Thymus (tissue), 11 donors: ENCODE data around the gene DOK6. TPM values are rescaled to one million over a fixed set of nuclear protein-coding genes. Genes with fewer than 3 reads are reported as not detected.

Experiments
- DNase-seq, 9 donors: peaks; one replicate each; pipeline ENCODE4 v3.0.0-alpha.2; 2013; ENCODE audit warnings: low spot score in 9 of 9, low read depth in 6 of 9, missing footprints in 1 of 9
- H3K27ac ChIP-seq, 2 donors: one replicate each; pipeline ENCODE4 v1.5.1; 2013; ENCODE audit warnings: control low read depth in 1 of 2, low read depth in 1 of 2, low read length in 1 of 2, mild to moderate bottlenecking in 1 of 2, moderate library complexity in 1 of 2
- H3K27me3 ChIP-seq, 2 donors: one replicate each; pipeline ENCODE4 v1.5.1; 2013; ENCODE audit warnings: low read length in 1 of 2; ENCODE audit not compliant: control insufficient read depth in 2 of 2, insufficient read depth in 1 of 2
- H3K36me3 ChIP-seq, 2 donors: one replicate each; pipeline ENCODE4 v1.5.1; 2013; ENCODE audit warnings: low read length in 1 of 2, mild to moderate bottlenecking in 1 of 2, moderate library complexity in 1 of 2; ENCODE audit not compliant: control insufficient read depth in 2 of 2, insufficient read depth in 2 of 2
- H3K4me1 ChIP-seq, 2 donors: one replicate each; pipeline ENCODE4 v1.5.1; 2013; ENCODE audit warnings: low read length in 2 of 2; ENCODE audit not compliant: control insufficient read depth in 2 of 2, insufficient read depth in 2 of 2
- H3K4me3 ChIP-seq, 2 donors: one replicate each; pipeline ENCODE4 v1.5.1; 2013; ENCODE audit warnings: low read length in 2 of 2, control low read depth in 1 of 2, mild to moderate bottlenecking in 1 of 2
- H3K9me3 ChIP-seq, 2 donors: one replicate each; pipeline ENCODE4 v1.5.1; 2013; ENCODE audit warnings: low read length in 1 of 2, mild to moderate bottlenecking in 1 of 2; ENCODE audit not compliant: control insufficient read depth in 2 of 2, insufficient read depth in 1 of 2
- WGBS: extraction: QIAGEN DNeasy Blood & Tissue Kit; methylation state at CpG from one replicate; pipeline ENCODE4 v1.1.7; 2013; 5-methylcytosine and 5-hydroxymethylcytosine counted together
- polyA plus RNA-seq: library from polyadenylated mRNA; stranded (reverse); fragments of 200-250 nt; gene quantifications from one replicate; pipeline ENCODE4 v1.2.3, GENCODE V29; 2013
- total RNA-seq: library from RNA; stranded (reverse); fragments of 120-200 nt; gene quantifications from one replicate; pipeline ENCODE4 v1.2.4, GENCODE V29; 2013
- donor health status: healthy.

DOK6 gene
- total and polyA plus RNA-seq, 2 donors, result 0.57 to 0.75 TPM

DNA sequence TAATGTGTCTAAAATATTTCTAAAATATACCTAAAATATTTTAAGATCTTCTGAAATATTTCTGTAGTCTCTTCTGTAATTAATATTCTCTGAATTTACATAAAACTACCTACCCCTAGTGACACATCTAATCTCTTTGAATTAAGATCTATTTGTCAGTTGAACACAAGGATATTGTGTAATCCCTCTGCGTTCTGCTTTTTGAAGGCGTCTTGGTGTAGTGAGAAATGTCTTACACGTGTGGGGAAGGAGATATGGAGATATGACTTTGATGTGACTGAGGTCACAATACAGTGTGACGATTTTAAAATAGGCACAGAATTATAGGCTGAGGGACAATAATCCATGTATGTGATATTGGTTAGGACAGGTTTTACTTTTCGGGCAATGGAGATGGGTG lies 79.8 kb downstream of the DOK6 start:
- DNase-seq, result no peak
- H3K27ac ChIP-seq, result no peak overlapping the region
- WGBS, result 76% methylated on average over 5 of the region's 5 CpGs

DNA sequence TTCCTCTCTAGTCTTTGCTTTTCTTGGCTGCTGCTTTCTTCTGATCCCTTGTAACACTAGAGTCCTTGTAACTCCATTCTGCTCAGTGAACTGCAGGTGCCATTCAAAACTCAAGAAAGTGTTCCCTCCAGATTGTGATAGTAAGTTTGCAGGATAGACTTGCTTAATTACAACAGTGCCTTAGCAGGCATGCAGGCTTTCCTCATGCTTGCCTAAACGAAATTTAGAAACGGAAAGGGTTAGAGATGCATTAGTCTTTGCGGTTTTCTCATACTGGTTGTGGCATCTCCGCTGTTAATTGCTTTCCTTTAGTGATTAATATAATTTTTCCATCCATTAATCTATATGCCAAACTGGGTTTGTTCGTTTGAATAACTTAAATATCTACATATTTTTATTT lies 82.9 kb downstream of the DOK6 start:
- Histone ChIP-seq H3K4me3 (no peak overlapping the region), H3K4me1 (no peaks in the 10 kb centered on the region), H3K9me3 (no peaks in the 10 kb centered on the region), H3K27ac (no peak overlapping the region), H3K36me3 (no peaks in the 10 kb centered on the region), H3K27me3 (no peaks in the 10 kb centered on the region)
- no peak for DNase-seq
- 90% methylated on average over 5 of the region's 5 CpGs for WGBS

More for the DNA sequence above, 79.8 kb downstream of the DOK6 start:
- H3K4me1 ChIP-seq, result no peaks in the 10 kb centered on the region
- no peaks in the 10 kb centered on the region for H3K27me3 ChIP-seq
- H3K4me3 ChIP-seq, result no peak overlapping the region
- no peaks in the 10 kb centered on the region for H3K9me3 ChIP-seq
- H3K36me3 ChIP-seq, result no peaks in the 10 kb centered on the region

DNA sequence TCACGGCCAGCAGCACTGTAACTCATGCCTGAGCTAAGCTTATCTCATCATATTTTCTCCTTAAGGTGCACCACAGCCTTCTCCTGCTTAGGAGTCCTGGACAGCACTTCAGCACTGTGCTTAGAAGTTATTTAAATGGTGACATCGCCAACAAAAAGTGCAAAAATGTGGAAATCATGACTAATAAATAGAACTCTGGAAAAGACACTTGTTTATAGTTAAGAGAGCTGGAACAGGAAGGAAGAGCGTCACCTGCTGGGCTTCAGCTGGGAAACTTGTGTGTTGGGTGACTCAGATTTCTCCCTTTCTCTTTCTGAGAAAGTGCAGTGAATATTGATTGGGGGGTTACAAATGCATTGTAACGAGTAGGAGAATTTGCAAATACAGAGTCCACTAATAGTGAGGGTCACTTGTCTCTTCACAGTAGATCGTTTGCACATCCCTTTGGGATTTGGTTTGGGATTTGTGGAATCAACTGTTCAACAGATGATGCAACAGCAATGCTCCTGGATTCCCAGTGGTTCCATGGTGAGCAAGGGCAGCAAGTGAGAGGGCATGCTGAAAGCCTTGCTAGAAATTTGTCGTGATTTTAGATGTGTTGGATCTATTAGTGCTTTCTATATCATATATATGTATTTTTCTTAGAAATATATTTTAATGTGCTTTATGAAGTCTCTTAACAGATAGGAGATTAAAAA lies 84.2 kb downstream of the DOK6 start:
- Histone ChIP-seq H3K36me3 (no peaks in the 10 kb centered on the region), H3K27me3 (no peaks in the 10 kb centered on the region), H3K4me3 (no peak overlapping the region), H3K9me3 (no peaks in the 10 kb centered on the region), H3K4me1 (no peaks in the 10 kb centered on the region), H3K27ac (no peak overlapping the region)
- WGBS, result 75% methylated on average over 6 of the region's 6 CpGs
- no peak for DNase-seq

- no peak overlapping the region for H3K27ac ChIP-seq
- H3K4me3 ChIP-seq, result no peak overlapping the region
- WGBS, result 86% methylated on average over 6 of the region's 6 CpGs
- H3K9me3 ChIP-seq, result no peaks in the 10 kb centered on the region
- no peaks in the 10 kb centered on the region for H3K36me3 ChIP-seq
- no peaks in the 10 kb centered on the region for H3K4me1 ChIP-seq
- H3K27me3 ChIP-seq, result no peaks in the 10 kb centered on the region
- DNase-seq, result no peak
These were observed 87.1 kb downstream of the DOK6 start for GRCh38 chr18:69487488-69488394.

GRCh38 chr18:69490072-69490471 lies 89.4 kb downstream of the DOK6 start:
- WGBS, result 90% methylated on average over 1 of the region's 1 CpG
- no peak for DNase-seq
- H3K4me3 ChIP-seq, result no peak overlapping the region

DNA sequence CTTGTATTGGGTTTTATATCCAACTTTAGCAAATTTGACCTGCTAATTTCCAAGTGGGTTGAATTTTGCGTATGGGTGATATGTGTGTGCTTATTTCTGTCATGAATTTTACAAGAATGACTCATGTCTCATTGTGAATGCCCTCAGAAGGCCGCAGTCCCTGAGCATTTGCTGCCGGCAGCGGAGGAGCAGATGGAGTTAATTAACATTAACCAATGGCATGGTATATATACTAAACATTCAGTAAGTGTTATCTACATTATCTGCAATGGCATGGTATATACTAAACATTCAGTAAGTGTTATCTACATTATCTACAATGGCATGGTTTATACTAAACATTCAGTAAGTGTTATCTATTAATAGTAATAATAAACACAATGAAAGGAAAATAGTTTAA lies 90.1 kb downstream of the DOK6 start:
- H3K27ac ChIP-seq, result no peak overlapping the region
- H3K4me3 ChIP-seq, result no peak overlapping the region
- WGBS, result 95% methylated on average over 4 of the region's 4 CpGs
- H3K4me1 ChIP-seq, result no peaks in the 10 kb centered on the region
- no peaks in the 10 kb centered on the region for H3K36me3 ChIP-seq
- H3K9me3 ChIP-seq, result peaks cover 2 to 10% of the 10 kb centered on the region in 2 donors
- H3K27me3 ChIP-seq, result no peaks in the 10 kb centered on the region
- no peak for DNase-seq

More at GRCh38 chr18:69490072-69490471, 89.4 kb downstream of the DOK6 start:
- H3K36me3 ChIP-seq, result no peaks in the 10 kb centered on the region
- H3K27me3 ChIP-seq, result no peaks in the 10 kb centered on the region
- H3K27ac ChIP-seq, result no peak overlapping the region
- H3K9me3 ChIP-seq, result peaks cover 2 to 4% of the 10 kb centered on the region in 2 donors
- no peaks in the 10 kb centered on the region for H3K4me1 ChIP-seq

DNA sequence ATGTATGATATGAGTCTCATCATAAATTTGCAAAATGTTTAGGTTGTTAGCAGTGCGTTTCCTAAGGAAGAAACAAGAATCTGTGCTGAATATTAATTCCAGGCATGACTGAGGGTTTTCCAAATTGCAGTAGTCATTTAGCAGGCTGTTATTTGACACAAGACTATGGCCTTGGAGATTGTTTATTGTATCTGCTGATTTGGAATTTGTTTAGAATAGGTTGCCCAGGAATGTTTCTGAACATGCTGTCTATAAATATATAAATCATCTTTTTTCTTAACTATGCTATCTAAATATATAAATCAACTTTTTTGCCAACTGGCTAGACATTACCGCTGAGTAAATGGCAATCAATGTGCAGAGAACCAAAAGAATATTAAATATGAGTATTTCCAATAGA lies 90.9 kb downstream of the DOK6 start:
- H3K4me1 ChIP-seq, result no peaks in the 10 kb centered on the region
- no peaks in the 10 kb centered on the region for H3K27me3 ChIP-seq
- no peak overlapping the region for H3K27ac ChIP-seq
- DNase-seq, result no peak
- no peak overlapping the region for H3K4me3 ChIP-seq
- WGBS, result 74% methylated on average over 2 of the region's 2 CpGs
- H3K36me3 ChIP-seq, result no peaks in the 10 kb centered on the region
- peaks cover 2 to 14% of the 10 kb centered on the region in 2 donors for H3K9me3 ChIP-seq

GRCh38 chr18:69492861-69493260 lies 92.2 kb downstream of the DOK6 start:
- DNase-seq, result no peak
- Histone ChIP-seq H3K9me3 (peaks cover 2 to 14% of the 10 kb centered on the region in 2 donors), H3K4me3 (no peak overlapping the region), H3K27ac (no peak overlapping the region), H3K27me3 (no peaks in the 10 kb centered on the region), H3K36me3 (no peaks in the 10 kb centered on the region), H3K4me1 (no peaks in the 10 kb centered on the region)
- WGBS, result 92% methylated on average over 2 of the region's 2 CpGs

DNA sequence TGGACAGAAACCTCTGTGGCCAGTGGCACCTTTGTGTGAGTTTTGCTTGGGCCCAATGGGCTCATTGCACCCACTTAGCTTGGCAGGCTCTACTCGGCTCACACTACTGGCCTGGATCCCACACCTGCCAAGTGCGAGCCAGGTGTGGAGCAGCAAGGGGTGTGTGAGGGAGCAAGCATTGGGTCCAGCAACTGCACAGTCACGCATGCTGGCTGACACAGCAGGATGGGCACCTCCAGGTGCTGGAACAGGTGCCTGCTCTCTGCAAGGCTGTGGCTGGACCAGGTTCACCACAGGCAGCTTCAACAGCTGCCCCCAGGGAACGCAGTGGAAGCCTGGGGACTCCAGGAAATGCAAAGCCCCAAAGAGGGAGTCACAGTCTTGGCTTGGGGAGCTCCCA lies 94.2 kb downstream of the DOK6 start:
- H3K27ac ChIP-seq, result no peak overlapping the region
- WGBS, result 95% methylated on average over 4 of the region's 4 CpGs
- H3K9me3 ChIP-seq, result peaks cover 2 to 14% of the 10 kb centered on the region in 2 donors
- H3K4me3 ChIP-seq, result no peak overlapping the region
- H3K4me1 ChIP-seq, result no peaks in the 10 kb centered on the region
- H3K36me3 ChIP-seq, result no peaks in the 10 kb centered on the region
- no peaks in the 10 kb centered on the region for H3K27me3 ChIP-seq
- no peak for DNase-seq
